H1 (cell line): ENCODE measurements around the gene DLX2. TPM values are rescaled to one million over a fixed set of nuclear protein-coding genes. Genes with fewer than 3 reads are reported as not detected.
"Not testable (repeated sequence)": the region's sequence is repeated elsewhere in the genome, so short reads cannot be mapped to it uniquely, and the experiment has no call there.

ENCODE experiments used
- CTCF ChIA-PET: fragments of 300-600 bp; sonication (Branson Sonifier 250); formaldehyde crosslinking; loops from one replicate; lab custom pipeline; 2021; ENCODE audit not compliant: partially characterized antibody; lab: Charles Lee
- POLR2A ChIA-PET: fragments of 300-600 bp; sonication (Branson Sonifier 250); formaldehyde crosslinking; loops from one replicate; lab custom pipeline; 2021; ENCODE audit warnings: inconsistent platforms; ENCODE audit not compliant: partially characterized antibody; lab: Charles Lee
- DNase-seq, 2 experiments: peaks; one replicate each; pipeline versions ENCODE4 v3.0.0 to v3.0.0-alpha.2; 2010 to 2022; ENCODE audit warnings: low spot score in 2 of 2, low read depth in 1 of 2, mixed read lengths in 1 of 2
- FAIRE-seq: peaks from 2 replicates; lab custom pipeline; 2011; peaks lifted over from hg19 to GRCh38; lab: Jason Lieb, UNC
- H2AFZ ChIP-seq: 2 replicates; pipeline ENCODE4 v1.8.1; 2012; ENCODE audit warnings: low read length, inconsistent platforms
- H2AK5ac ChIP-seq: 2 replicates; pipeline ENCODE4 v1.6.1; 2013; ENCODE audit warnings: low read depth, low read length
- H2BK120ac ChIP-seq: replicated peaks from 2 replicates; pipeline ENCODE3; 2013; ENCODE audit warnings: low read depth, low read length, inconsistent platforms
- H2BK12ac ChIP-seq: 2 replicates; pipeline ENCODE4 v1.6.1; 2013; ENCODE audit warnings: low read depth, low read length
- H2BK15ac ChIP-seq: 2 replicates; pipeline ENCODE4 v1.6.1; 2013; ENCODE audit warnings: low read length
- H2BK20ac ChIP-seq: 2 replicates; pipeline ENCODE4 v1.6.1; 2013; ENCODE audit warnings: low read length
- H2BK5ac ChIP-seq: 2 replicates; pipeline ENCODE4 v1.6.1; 2013; ENCODE audit warnings: low read depth, low read length
- H3K14ac ChIP-seq: 2 replicates; pipeline ENCODE4 v1.6.1; 2013; ENCODE audit warnings: inconsistent platforms; ENCODE audit not compliant: insufficient read length
- H3K18ac ChIP-seq: 2 replicates; pipeline ENCODE4 v1.6.1; 2013; ENCODE audit warnings: low read length; ENCODE audit errors: extremely low read depth
- H3K23ac ChIP-seq: 2 replicates; pipeline ENCODE4 v1.6.1; 2013; ENCODE audit warnings: inconsistent platforms; ENCODE audit not compliant: insufficient read length
- H3K23me2 ChIP-seq: 2 replicates; pipeline ENCODE4 v1.6.1; 2013; ENCODE audit warnings: low read depth, low read length
- H3K27ac ChIP-seq: 2 replicates; pipeline ENCODE4 v1.6.1; 2011; ENCODE audit warnings: low read depth, low read length, inconsistent platforms
- H3K27me3 ChIP-seq, 4 experiments: replicated peaks in 1 of 4; 1 replicate in 1 of 4; 2 replicates in 3 of 4; pipeline versions ENCODE4 v1.6.1 to v1.8.1; 2011 to 2013; ENCODE audit warnings: low read length in 3 of 4, mild to moderate bottlenecking in 3 of 4, inconsistent platforms in 2 of 4, mixed read lengths in 2 of 4, moderate library complexity in 1 of 4; ENCODE audit not compliant: control insufficient read depth in 3 of 4, insufficient read depth in 3 of 4; ENCODE audit errors: extremely low read depth in 1 of 4
- H3K36me3 ChIP-seq, 4 experiments: 2 replicates each; pipeline versions ENCODE4 v1.6.1 to v1.8.1; 2011 to 2013; ENCODE audit warnings: mild to moderate bottlenecking in 4 of 4, low read length in 3 of 4, moderate library complexity in 2 of 4, control low read depth in 1 of 4, inconsistent platforms in 1 of 4; ENCODE audit not compliant: insufficient read depth in 4 of 4, control insufficient read depth in 2 of 4
- H3K4ac ChIP-seq: replicated peaks from 2 replicates; pipeline ENCODE3; 2013; ENCODE audit warnings: low read length, low read depth, mixed read lengths, inconsistent platforms; ENCODE audit not compliant: insufficient read length
- H3K4me1 ChIP-seq, 4 experiments: replicated peaks in 1 of 4; 1 replicate in 1 of 4; 2 replicates in 3 of 4; pipeline versions ENCODE4 v1.6.1 to v1.8.1; 2011 to 2013; ENCODE audit warnings: low read length in 3 of 4, inconsistent platforms in 2 of 4, mixed read lengths in 1 of 4; ENCODE audit not compliant: insufficient read depth in 4 of 4, control insufficient read depth in 3 of 4
- H3K4me2 ChIP-seq, 2 experiments: 2 replicates each; pipeline versions ENCODE4 v1.6.1 to v1.8.1; 2011 to 2013; ENCODE audit warnings: low read depth in 2 of 2, low read length in 2 of 2, control low read depth in 1 of 2, inconsistent platforms in 1 of 2, mild to moderate bottlenecking in 1 of 2; ENCODE audit not compliant: insufficient read depth in 1 of 2
- H3K4me3 ChIP-seq, 4 experiments: fragments of 200-600, 300-600 bp in 1 of 4; sonication (generic), shearing (Covaris generic), sonication (Bioruptor Twin) in 1 of 4; 2 replicates each; pipeline versions ENCODE4 v1.5.1 to v1.8.1; 2011 to 2016; ENCODE audit warnings: low read length in 4 of 4, low read depth in 3 of 4, control low read depth in 2 of 4, inconsistent platforms in 2 of 4, mild to moderate bottlenecking in 2 of 4, mixed read lengths in 1 of 4, moderate library complexity in 1 of 4; ENCODE audit not compliant: insufficient read depth in 2 of 4; ENCODE audit errors: extremely low read depth in 1 of 4
- H3K56ac ChIP-seq: replicated peaks from 2 replicates; pipeline ENCODE3; 2013; ENCODE audit warnings: low read depth, mild to moderate bottlenecking, mixed read lengths, low read length, inconsistent platforms; ENCODE audit not compliant: insufficient read length
- H3K79me1 ChIP-seq: 2 replicates; pipeline ENCODE4 v1.6.1; 2013; ENCODE audit warnings: low read depth, low read length, control low read depth
- H3K79me2 ChIP-seq, 2 experiments: 2 replicates each; pipeline versions ENCODE4 v1.6.1 to v1.8.1; 2012 to 2013; ENCODE audit warnings: low read length in 2 of 2, mild to moderate bottlenecking in 2 of 2, inconsistent platforms in 1 of 2; ENCODE audit not compliant: insufficient read depth in 2 of 2, control insufficient read depth in 1 of 2
- H3K9ac ChIP-seq, 4 experiments: replicated peaks in 1 of 4; 1 replicate in 1 of 4; 2 replicates in 3 of 4; pipeline versions ENCODE4 v1.6.1 to v1.8.1; 2011 to 2013; ENCODE audit warnings: low read depth in 3 of 4, low read length in 3 of 4, control low read depth in 2 of 4, mild to moderate bottlenecking in 2 of 4, moderate library complexity in 2 of 4, inconsistent platforms in 1 of 4; ENCODE audit errors: extremely low read depth in 1 of 4
- H3K9me3 ChIP-seq, 2 experiments: 2 replicates each; pipeline versions ENCODE4 v1.6.1 to v1.8.1; 2012 to 2013; ENCODE audit warnings: mild to moderate bottlenecking in 2 of 2, moderate library complexity in 2 of 2, control low read depth in 1 of 2, inconsistent platforms in 1 of 2, low read depth in 1 of 2, low read length in 1 of 2, mixed read lengths in 1 of 2; ENCODE audit not compliant: insufficient read depth in 2 of 2
- H4K20me1 ChIP-seq, 2 experiments: replicated peaks in 1 of 2; 2 replicates each; pipeline versions ENCODE3 to v1.8.1; 2011 to 2013; ENCODE audit warnings: inconsistent platforms in 2 of 2, low read length in 2 of 2, mild to moderate bottlenecking in 1 of 2; ENCODE audit not compliant: insufficient read depth in 2 of 2, control insufficient read depth in 1 of 2
- H4K5ac ChIP-seq: 2 replicates; pipeline ENCODE4 v1.6.1; 2013; ENCODE audit warnings: low read length, low read depth, mixed read lengths, inconsistent platforms; ENCODE audit not compliant: insufficient read length
- H4K8ac ChIP-seq: 2 replicates; pipeline ENCODE4 v1.8.0; 2013; ENCODE audit warnings: mild to moderate bottlenecking, moderate library complexity, low read length, inconsistent platforms; ENCODE audit not compliant: insufficient read depth; ENCODE audit errors: extremely low read depth
- H4K91ac ChIP-seq: replicated peaks from 2 replicates; pipeline ENCODE3; 2013; ENCODE audit warnings: low read length, mixed read lengths, inconsistent platforms; ENCODE audit not compliant: insufficient read length
- WGBS, 2 experiments: shearing (Covaris generic) in 1 of 2; methylation state at CpG; one replicate each; pipeline versions ENCODE4 v1.1.6 to v1.1.7; 2013 to 2015; ENCODE audit warnings: low lambda C conversion rate in 2 of 2, mixed read lengths in 2 of 2, inconsistent platforms in 1 of 2, low coverage in 1 of 2, missing lambda C conversion rate in 1 of 2; ENCODE audit not compliant: insufficient replicate concordance in 2 of 2, insufficient coverage in 1 of 2, insufficient read length in 1 of 2; ENCODE audit errors: extremely low coverage in 1 of 2, missing lambda C conversion rate in 1 of 2; 5-methylcytosine and 5-hydroxymethylcytosine counted together
- polyA plus RNA-seq, 7 experiments: library from polyadenylated mRNA; depleted of rRNA in 3 of 7; stranded (reverse) in 5 of 7; unstranded in 2 of 7; fragments of >200 nt in 5 of 7; fragments of 200-250 nt in 2 of 7; gene quantifications; 1 replicate in 5 of 7; 2 replicates in 1 of 7; 4 replicates in 1 of 7; pipeline versions ENCODE4 v1.2.1 to v1.2.3, GENCODE V29; 2011 to 2013; ENCODE audit warnings: missing spikeins in 2 of 7, mixed read lengths in 2 of 7
- total RNA-seq: library from RNA; stranded (reverse); fragmentation: NEBNext Ultra II Directional; extraction: Animal tissue kit (Norgen Biotek cat#: 25700); gene quantifications from 2 replicates; pipeline ENCODE4 v1.2.1, GENCODE V29; 2021

Gene DLX2
- total and polyA plus RNA-seq, 2 of the 8 experiments (the other 6 are each of a cell fraction or from before 2014, with no cell fraction given) = 0.45 TPM; not detected in 1

- H3K14ac ChIP-seq, H4K20me1 ChIP-seq, DNase-seq, H3K4me2 ChIP-seq, H3K4me3 ChIP-seq, H3K23me2 ChIP-seq, H3K4me1 ChIP-seq, H3K79me1 ChIP-seq, H2AFZ ChIP-seq, H3K4ac ChIP-seq, H2BK15ac ChIP-seq, H3K18ac ChIP-seq, H3K27me3 ChIP-seq, H2AK5ac ChIP-seq, H3K9me3 ChIP-seq, H2BK20ac ChIP-seq, H4K8ac ChIP-seq, H3K56ac ChIP-seq, H2BK12ac ChIP-seq, FAIRE-seq, H3K23ac ChIP-seq, H2BK120ac ChIP-seq, H3K79me2 ChIP-seq, H2BK5ac ChIP-seq, POLR2A ChIA-PET, H4K5ac ChIP-seq, H3K27ac ChIP-seq, H3K36me3 ChIP-seq, H3K9ac ChIP-seq, H4K91ac ChIP-seq: not testable (repeated sequence)
- CTCF ChIA-PET = interaction anchor here (1.2 to 1.8 kb wide), 5 partner anchors 8 to 54 kb away, joined by 3 to 9 read pairs (median 4); no protein-coding TSS in a partner anchor
- 97% methylated on average over 5 of the region's 5 CpGs; no CpG with 5 or more reads in 1 of the 2 experiments for WGBS, 2 experiments
Measured at GRCh38 chr2:172060118-172060517, 42.6 kb downstream of the DLX2 start.
